Tibial nerve (tissue), 4 donors: Measurements from ENCODE around the gene H2BK1. TPM values are rescaled to one million over a fixed set of nuclear protein-coding genes. Genes with fewer than 3 reads are reported as not detected.

ENCODE experiments used
- DNase-seq, 2 donors: peaks; one replicate each; pipeline ENCODE4 v3.0.0-alpha.2; 2019; ENCODE audit warnings: low spot score in 2 of 2
- H3K27ac ChIP-seq, 4 donors: fragments of 200-600 bp; sonication (generic) in 3 of 4; one replicate each; pipeline ENCODE4 v1.5.1; 2017 to 2019; ENCODE audit warnings: mild to moderate bottlenecking in 1 of 4
- H3K27me3 ChIP-seq, 2 donors: fragments of 200-600 bp; sonication (generic) in 1 of 2; one replicate each; pipeline versions ENCODE4 v1.5.1 to v1.6.0; 2017 to 2019
- H3K36me3 ChIP-seq, 3 donors: fragments of 200-600 bp; sonication (generic); one replicate each; pipeline ENCODE4 v1.5.1; 2018 to 2019
- H3K4me1 ChIP-seq, 4 donors: fragments of 200-600 bp; sonication (generic) in 3 of 4; one replicate each; pipeline ENCODE4 v1.5.1; 2017 to 2019
- H3K4me3 ChIP-seq, 4 donors: fragments of 200-600 bp; sonication (generic) in 3 of 4; one replicate each; pipeline ENCODE4 v1.5.1; 2017 to 2019; ENCODE audit warnings: mild to moderate bottlenecking in 1 of 4, moderate library complexity in 1 of 4
- H3K9me3 ChIP-seq, 4 donors: fragments of 200-600 bp; sonication (generic) in 3 of 4; one replicate each; pipeline ENCODE4 v1.5.1; 2017 to 2019
- EP300 ChIP-seq, 2 donors: sonication (generic); formaldehyde crosslinking; IDR thresholded peaks; one replicate each; pipeline ENCODE4 v1.6.1; 2017; ENCODE audit warnings: antibody characterized with exemption in 2 of 2, mild to moderate bottlenecking in 1 of 2
- POLR2A ChIP-seq, 2 donors: fragments of 450-650 bp; IDR thresholded peaks; one replicate each; pipeline ENCODE4 v1.6.1; 2017; ENCODE audit warnings: antibody characterized with exemption in 2 of 2, mild to moderate bottlenecking in 2 of 2, moderate library complexity in 2 of 2
- WGBS, 2 donors: methylation state at CpG; one replicate each; pipeline ENCODE4 v1.1.5; 2018; 5-methylcytosine and 5-hydroxymethylcytosine counted together
- total RNA-seq, 4 donors: library from RNA; depleted of rRNA; stranded (reverse); fragments of >200 nt; gene quantifications; one replicate each; pipeline ENCODE4 v1.1.0, GENCODE V29; 2016
- TF ChIP-seq, protein P1 (sequence below), 5 experiments: fragments of 200-600 bp in 3 of 5; fragments of 450-650 bp in 2 of 5; sonication (generic) in 3 of 5; IDR thresholded peaks; one replicate each; pipeline ENCODE4 v1.5.1; 2016 to 2019; ENCODE audit warnings: antibody characterized with exemption in 5 of 5, mild to moderate bottlenecking in 3 of 5, moderate library complexity in 2 of 5

H2BK1 gene
- total RNA-seq, 4 donors from 2014 or later = not detected

DNA sequence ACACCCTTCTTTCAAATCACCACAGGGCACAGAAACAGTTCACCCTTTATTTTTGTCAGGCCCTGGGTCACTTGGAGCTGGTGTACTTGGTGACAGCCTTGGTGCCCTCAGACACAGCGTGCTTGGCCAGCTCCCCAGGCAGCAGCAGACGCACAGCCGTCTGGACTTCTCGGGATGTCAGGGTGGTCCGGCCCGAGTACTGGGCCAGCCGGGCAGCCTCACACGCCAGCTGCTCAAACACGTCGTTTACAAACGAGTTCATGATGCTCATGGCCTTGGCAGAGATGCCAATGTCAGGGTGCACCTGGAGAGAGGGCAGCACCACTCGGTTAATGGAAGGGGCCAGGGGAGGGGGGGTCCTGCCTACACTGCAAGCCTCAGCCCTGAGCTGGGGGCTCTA, 2.5 kb downstream of the H2BK1 start:
- H3K9me3 ChIP-seq = no peaks in the 10 kb centered on the region
- TF ChIP-seq POLR2A (IDR thresholded peaks at IDR 0.05) = no peak
- TF ChIP-seq, protein P1, sequence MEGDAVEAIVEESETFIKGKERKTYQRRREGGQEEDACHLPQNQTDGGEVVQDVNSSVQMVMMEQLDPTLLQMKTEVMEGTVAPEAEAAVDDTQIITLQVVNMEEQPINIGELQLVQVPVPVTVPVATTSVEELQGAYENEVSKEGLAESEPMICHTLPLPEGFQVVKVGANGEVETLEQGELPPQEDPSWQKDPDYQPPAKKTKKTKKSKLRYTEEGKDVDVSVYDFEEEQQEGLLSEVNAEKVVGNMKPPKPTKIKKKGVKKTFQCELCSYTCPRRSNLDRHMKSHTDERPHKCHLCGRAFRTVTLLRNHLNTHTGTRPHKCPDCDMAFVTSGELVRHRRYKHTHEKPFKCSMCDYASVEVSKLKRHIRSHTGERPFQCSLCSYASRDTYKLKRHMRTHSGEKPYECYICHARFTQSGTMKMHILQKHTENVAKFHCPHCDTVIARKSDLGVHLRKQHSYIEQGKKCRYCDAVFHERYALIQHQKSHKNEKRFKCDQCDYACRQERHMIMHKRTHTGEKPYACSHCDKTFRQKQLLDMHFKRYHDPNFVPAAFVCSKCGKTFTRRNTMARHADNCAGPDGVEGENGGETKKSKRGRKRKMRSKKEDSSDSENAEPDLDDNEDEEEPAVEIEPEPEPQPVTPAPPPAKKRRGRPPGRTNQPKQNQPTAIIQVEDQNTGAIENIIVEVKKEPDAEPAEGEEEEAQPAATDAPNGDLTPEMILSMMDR (IDR thresholded peaks at IDR 0.05) = no peak
- no peak for TF ChIP-seq EP300 (IDR thresholded peaks at IDR 0.05)
- 67 to 70% methylated on average over 8 to 12 of the region's 12 CpGs for WGBS, 2 donors
- H3K27ac ChIP-seq = no peak overlapping the region
- peaks cover 0 to 10% of the 10 kb centered on the region in 2 donors for H3K27me3 ChIP-seq
- H3K4me3 ChIP-seq = no peak overlapping the region
- H3K36me3 ChIP-seq = peaks cover 0 to 36% (median 0%) of the 10 kb centered on the region in 3 donors
- no peak for DNase-seq
- no peaks in the 10 kb centered on the region for H3K4me1 ChIP-seq

DNA sequence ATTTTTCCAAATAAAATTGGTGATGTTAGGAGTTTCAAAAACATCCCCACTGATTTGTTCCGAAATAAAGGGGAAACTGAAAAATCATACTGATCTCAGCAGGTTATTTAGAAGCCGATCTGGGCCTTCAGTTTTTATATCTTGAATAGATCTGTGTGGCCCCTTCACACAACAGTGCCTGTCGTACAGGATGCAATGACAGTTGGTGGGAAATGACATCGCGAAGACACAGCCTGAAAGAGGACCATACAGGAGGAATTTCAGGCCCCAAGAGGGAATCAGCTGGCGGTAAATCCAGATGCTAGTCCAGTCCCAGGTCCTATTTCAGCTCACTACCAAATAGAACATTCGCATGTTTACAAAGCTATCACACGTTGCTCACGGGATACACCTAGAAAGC, 3.0 kb downstream of the H2BK1 start:
- Histone ChIP-seq H3K36me3 (peaks cover 0 to 31% (median 0%) of the 10 kb centered on the region in 3 donors), H3K9me3 (no peaks in the 10 kb centered on the region), H3K4me3 (no peak overlapping the region), H3K27ac (no peak overlapping the region), H3K27me3 (peaks cover 0 to 10% of the 10 kb centered on the region in 2 donors), H3K4me1 (no peaks in the 10 kb centered on the region)
- 60 to 66% methylated on average over 9 of the region's 9 CpGs for WGBS, 2 donors
- no peak for DNase-seq
- TF ChIP-seq, protein P1 (IDR thresholded peaks at IDR 0.05) = no peak
- TF ChIP-seq EP300 (IDR thresholded peaks at IDR 0.05) = no peak
- no peak for TF ChIP-seq POLR2A (IDR thresholded peaks at IDR 0.05)

DNA sequence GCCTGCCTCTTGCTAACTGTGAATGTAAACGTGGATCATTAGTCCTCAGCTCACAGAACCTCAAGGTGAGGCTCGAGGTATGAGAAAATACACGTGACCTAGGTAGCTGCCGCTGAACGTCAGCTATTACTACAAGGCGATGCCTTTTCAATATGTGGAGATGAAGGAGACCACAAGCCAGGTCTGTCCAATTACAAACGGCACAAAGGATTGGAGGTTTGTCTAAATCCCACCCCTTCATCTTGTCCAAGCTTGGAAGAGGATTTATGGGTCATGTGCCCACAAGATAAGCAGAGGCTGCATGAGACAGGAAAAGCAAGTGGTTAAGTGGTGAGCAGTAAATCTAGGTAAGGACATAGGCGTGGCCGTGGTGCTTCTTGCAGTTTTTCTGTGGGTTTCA, 3.4 kb downstream of the H2BK1 start:
- H3K9me3 ChIP-seq = no peaks in the 10 kb centered on the region
- no peak for DNase-seq

DNA sequence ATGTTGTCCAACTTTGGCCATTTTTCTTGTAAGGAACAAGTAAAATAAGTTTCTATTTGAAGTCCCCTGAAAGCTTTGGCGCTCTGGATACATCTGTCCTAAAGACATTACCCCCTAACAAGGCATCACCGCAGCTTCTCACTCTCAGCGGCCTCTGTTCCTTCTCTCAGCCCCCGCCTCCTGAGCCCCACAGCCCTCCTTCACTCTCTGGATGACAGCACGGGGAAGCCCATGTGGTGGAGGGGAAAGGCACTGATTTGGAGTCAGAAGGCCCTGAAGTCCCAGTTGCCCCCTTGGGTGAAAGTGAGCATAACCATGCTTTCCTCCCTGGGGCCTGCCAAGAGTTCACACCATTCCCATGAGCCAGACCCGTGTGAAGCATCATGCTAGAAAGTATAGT, 4.6 kb downstream of the H2BK1 start:
- Histone ChIP-seq H3K36me3 (peaks cover 0 to 15% (median 0%) of the 10 kb centered on the region in 3 donors), H3K9me3 (no peaks in the 10 kb centered on the region), H3K27ac (no peak overlapping the region), H3K4me3 (no peak overlapping the region), H3K4me1 (no peaks in the 10 kb centered on the region), H3K27me3 (peaks cover 0 to 10% of the 10 kb centered on the region in 2 donors)
- no peak for DNase-seq
- TF ChIP-seq, protein P1 (IDR thresholded peaks at IDR 0.05) = no peak
- TF ChIP-seq POLR2A (IDR thresholded peaks at IDR 0.05) (no peak), EP300 (IDR thresholded peaks at IDR 0.05) (no peak)
- 69 to 78% methylated on average over 6 of the region's 6 CpGs for WGBS, 2 donors

More for the DNA sequence above, 3.4 kb downstream of the H2BK1 start:
- Histone ChIP-seq H3K27me3 (peaks cover 0 to 10% of the 10 kb centered on the region in 2 donors), H3K36me3 (peaks cover 0 to 27% (median 0%) of the 10 kb centered on the region in 3 donors), H3K4me3 (no peak overlapping the region), H3K27ac (no peak overlapping the region), H3K4me1 (no peaks in the 10 kb centered on the region)
- TF ChIP-seq POLR2A (IDR thresholded peaks at IDR 0.05) (no peak), EP300 (IDR thresholded peaks at IDR 0.05) (no peak)
- TF ChIP-seq, protein P1 (IDR thresholded peaks at IDR 0.05) = no peak
- WGBS, 2 donors = 61 to 66% methylated on average over 9 of the region's 9 CpGs

DNA sequence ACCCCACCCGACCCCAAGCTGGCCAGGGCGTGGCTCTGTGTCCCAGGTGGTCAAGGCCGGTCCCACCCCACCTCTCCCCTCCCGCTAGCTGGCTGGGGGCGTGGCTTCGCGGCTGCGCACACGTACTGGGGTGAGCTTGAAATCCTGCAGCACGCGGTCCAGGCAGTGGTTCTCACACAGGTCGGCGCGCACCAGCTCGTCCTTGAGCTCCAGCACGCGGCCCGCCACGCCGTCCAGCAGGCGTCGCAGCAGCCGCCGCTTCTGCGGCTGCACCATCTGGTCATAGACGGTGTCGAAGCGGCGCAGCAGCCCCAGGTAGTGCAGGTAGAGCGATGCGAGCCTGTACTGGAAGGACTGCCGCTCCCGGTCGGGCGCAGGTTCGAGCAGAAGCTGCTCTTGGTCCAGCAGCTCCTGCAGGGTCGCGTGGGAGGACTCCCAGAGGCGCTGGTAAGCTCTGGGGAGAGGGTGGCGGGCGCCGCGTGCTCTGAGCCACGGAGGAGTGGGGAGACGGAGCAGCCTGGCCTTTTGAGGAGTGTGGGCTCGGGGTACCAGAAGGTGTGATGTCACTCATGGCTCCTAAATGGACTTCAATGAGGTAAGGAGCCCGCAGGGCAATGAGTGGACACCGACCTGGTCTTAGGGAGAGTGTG, 5.8 kb downstream of the H2BK1 start:
- Histone ChIP-seq H3K4me1 (peaks cover 0 to 5% (median 1%) of the 10 kb centered on the region in 4 donors), H3K36me3 (peaks cover 0 to 3% (median 0%) of the 10 kb centered on the region in 3 donors), H3K9me3 (no peaks in the 10 kb centered on the region), H3K27me3 (peaks cover 0 to 10% of the 10 kb centered on the region in 2 donors), H3K4me3 (no peak overlapping the region), H3K27ac (no peak overlapping the region)
- WGBS, 2 donors = 59 to 79% methylated on average over 47 of the region's 48 CpGs
- no peak for DNase-seq
- TF ChIP-seq POLR2A (IDR thresholded peaks at IDR 0.05) (no peak), EP300 (IDR thresholded peaks at IDR 0.05) (no peak)
- TF ChIP-seq, protein P1 (IDR thresholded peaks at IDR 0.05) = no peak
